Measurements from ENCODE around the gene PRKAG1. TPM values are rescaled to one million over a fixed set of nuclear protein-coding genes. Genes with fewer than 3 reads are reported as not detected.

The PRKAG1 gene
- total and polyA plus RNA-seq, 10 of the 15 experiments (the other 5 are each of a cell fraction or from before 2014, with no cell fraction given), result 44.5 to 91.6 (median 60.9) TPM

DNA sequence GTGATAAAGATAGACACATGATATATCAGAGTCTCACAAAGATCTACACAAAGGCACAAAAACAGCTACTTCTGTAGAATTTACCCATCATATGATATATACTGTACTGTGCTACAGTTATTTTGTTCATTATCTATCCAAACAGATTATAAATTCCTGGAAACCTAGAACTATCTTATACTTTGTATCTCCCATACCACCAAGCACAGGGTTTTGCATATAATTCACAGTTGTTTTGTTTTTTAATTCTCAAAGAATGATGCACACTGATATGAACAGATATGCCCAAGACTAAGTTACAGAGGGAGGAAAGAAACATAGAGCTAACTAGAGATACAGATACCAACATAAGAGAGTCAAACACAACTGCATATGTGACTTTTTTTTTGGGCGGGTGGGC is 3.4 kb downstream of the PRKAG1 start:
- DNase-seq (ENCODE audit: low read depth, low spot score) (no peak), ATAC-seq (no peak), FAIRE-seq (no peak)
- intact Hi-C loops (cut with micrococcal nuclease; ENCODE audit: unreplicated experiment), result no loop called here
- peaks cover 0 to 20% of the 10 kb centered on the region in 2 experiments; a peak in 2 of 4 replicates for H3K36me3 ChIP-seq (ENCODE audit: control insufficient read depth in 2 of 2, insufficient read depth in 2 of 2, low read length in 1 of 2)
- no peak overlapping the region for H3K4me3 ChIP-seq
- H4K20me1 ChIP-seq (ENCODE audit: control insufficient read depth, insufficient read depth), result no peaks in the 10 kb centered on the region
- in situ Hi-C loops (cut with MboI), result no loop called here
- H3K27me3 ChIP-seq (replicated peaks in 1 of 2; ENCODE audit: control insufficient read depth in 2 of 2, insufficient read depth in 2 of 2, low read length in 1 of 2), result no peaks in the 10 kb centered on the region
- SMC1A ChIA-PET (ENCODE audit: uncharacterized antibody, unreplicated experiment), result interaction anchor here (0.7 to 7.5 kb wide), 5 partner anchors 10 to 45 kb away, joined by 3 to 47 read pairs (median 6); partner anchors contain the start of gene DDN
- RAD21 ChIA-PET (ENCODE audit: unreplicated experiment), result interaction anchor here (1.2 to 5.0 kb wide), 2 partner anchors 17 to 27 kb away, joined by 4 to 62 read pairs; partner anchors contain the start of gene DDN
- TF ChIP-seq ZNF217 (IDR thresholded peaks at IDR 0.05) (no peak), GATAD2B (conservative IDR thresholded peaks at IDR 0.05; ENCODE audit: low read depth) (no peak), NFYA (IDR thresholded peaks at IDR 0.05; ENCODE audit: borderline replicate concordance, low read depth, low read length) (no peak), PML (IDR thresholded peaks at IDR 0.05; ENCODE audit: low read length) (no peak), CEBPB (IDR thresholded peaks at IDR 0.05; ENCODE audit: borderline replicate concordance in 1 of 2, low read depth in 2 of 2, low read length in 2 of 2) (no peak), ZZZ3 (IDR thresholded peaks at IDR 0.05; ENCODE audit: control insufficient read depth, insufficient read length, low read depth) (no peak), SPI1 (IDR thresholded peaks at IDR 0.05; ENCODE audit: borderline replicate concordance, insufficient read depth, low read depth, low read length) (no peak), RFX5 (IDR thresholded peaks at IDR 0.05; ENCODE audit: low read depth, low read length) (no peak), NRF1 (conservative IDR thresholded peaks at IDR 0.05; ENCODE audit: low read depth, low read length) (no peak), LARP7 (IDR thresholded peaks at IDR 0.05) (no peak), ZNF622 (IDR thresholded peaks at IDR 0.05) (no peak), MTA2 (IDR thresholded peaks at IDR 0.05; ENCODE audit: low read depth) (no peak), RCOR1 (conservative IDR thresholded peaks at IDR 0.05; ENCODE audit: low read depth, low read length) (no peak)
- TF ChIP-seq, protein P1, sequence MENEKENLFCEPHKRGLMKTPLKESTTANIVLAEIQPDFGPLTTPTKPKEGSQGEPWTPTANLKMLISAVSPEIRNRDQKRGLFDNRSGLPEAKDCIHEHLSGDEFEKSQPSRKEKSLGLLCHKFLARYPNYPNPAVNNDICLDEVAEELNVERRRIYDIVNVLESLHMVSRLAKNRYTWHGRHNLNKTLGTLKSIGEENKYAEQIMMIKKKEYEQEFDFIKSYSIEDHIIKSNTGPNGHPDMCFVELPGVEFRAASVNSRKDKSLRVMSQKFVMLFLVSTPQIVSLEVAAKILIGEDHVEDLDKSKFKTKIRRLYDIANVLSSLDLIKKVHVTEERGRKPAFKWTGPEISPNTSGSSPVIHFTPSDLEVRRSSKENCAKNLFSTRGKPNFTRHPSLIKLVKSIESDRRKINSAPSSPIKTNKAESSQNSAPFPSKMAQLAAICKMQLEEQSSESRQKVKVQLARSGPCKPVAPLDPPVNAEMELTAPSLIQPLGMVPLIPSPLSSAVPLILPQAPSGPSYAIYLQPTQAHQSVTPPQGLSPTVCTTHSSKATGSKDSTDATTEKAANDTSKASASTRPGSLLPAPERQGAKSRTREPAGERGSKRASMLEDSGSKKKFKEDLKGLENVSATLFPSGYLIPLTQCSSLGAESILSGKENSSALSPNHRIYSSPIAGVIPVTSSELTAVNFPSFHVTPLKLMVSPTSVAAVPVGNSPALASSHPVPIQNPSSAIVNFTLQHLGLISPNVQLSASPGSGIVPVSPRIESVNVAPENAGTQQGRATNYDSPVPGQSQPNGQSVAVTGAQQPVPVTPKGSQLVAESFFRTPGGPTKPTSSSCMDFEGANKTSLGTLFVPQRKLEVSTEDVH (IDR thresholded peaks at IDR 0.05; ENCODE audit: low read depth, partially characterized antibody), result no peak
- TF ChIP-seq, protein P2, sequence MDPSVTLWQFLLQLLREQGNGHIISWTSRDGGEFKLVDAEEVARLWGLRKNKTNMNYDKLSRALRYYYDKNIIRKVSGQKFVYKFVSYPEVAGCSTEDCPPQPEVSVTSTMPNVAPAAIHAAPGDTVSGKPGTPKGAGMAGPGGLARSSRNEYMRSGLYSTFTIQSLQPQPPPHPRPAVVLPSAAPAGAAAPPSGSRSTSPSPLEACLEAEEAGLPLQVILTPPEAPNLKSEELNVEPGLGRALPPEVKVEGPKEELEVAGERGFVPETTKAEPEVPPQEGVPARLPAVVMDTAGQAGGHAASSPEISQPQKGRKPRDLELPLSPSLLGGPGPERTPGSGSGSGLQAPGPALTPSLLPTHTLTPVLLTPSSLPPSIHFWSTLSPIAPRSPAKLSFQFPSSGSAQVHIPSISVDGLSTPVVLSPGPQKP (IDR thresholded peaks at IDR 0.05; ENCODE audit: low read depth, low read length), result no peak
- TF ChIP-seq, protein P3, sequence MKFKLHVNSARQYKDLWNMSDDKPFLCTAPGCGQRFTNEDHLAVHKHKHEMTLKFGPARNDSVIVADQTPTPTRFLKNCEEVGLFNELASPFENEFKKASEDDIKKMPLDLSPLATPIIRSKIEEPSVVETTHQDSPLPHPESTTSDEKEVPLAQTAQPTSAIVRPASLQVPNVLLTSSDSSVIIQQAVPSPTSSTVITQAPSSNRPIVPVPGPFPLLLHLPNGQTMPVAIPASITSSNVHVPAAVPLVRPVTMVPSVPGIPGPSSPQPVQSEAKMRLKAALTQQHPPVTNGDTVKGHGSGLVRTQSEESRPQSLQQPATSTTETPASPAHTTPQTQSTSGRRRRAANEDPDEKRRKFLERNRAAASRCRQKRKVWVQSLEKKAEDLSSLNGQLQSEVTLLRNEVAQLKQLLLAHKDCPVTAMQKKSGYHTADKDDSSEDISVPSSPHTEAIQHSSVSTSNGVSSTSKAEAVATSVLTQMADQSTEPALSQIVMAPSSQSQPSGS (IDR thresholded peaks at IDR 0.05; ENCODE audit: low read length), result no peak
- no peak overlapping the region for H3K27ac ChIP-seq (ENCODE audit: control insufficient read depth, insufficient read depth)
- H3K79me2 ChIP-seq (ENCODE audit: control insufficient read depth, insufficient read depth, low read length), result peaks cover 21% of the 10 kb centered on the region
- POLR2A ChIA-PET, result interaction anchor here (1.1 to 4.9 kb wide), 3 partner anchors 16 to 163 kb away, joined by 3 to 52 read pairs (median 4); partner anchors contain the start of gene DDN
- H3K9me3 ChIP-seq (replicated peaks; ENCODE audit: control insufficient read depth, insufficient read depth, low read length), result no peaks in the 10 kb centered on the region
- 0 out of 2 replicates have a peak, but pooled peaks cover 3% of the 10 kb centered on the region for H3K4me1 ChIP-seq (ENCODE audit: control insufficient read depth, insufficient read depth, low read length)
- CTCF ChIA-PET, result interaction anchor here (0.7 to 11.1 kb wide), 10 partner anchors 9 to 163 kb away, joined by 3 to 172 read pairs (median 6); partner anchors contain the start of genes DDN and DDX23
- no peak overlapping the region for H2AFZ ChIP-seq (ENCODE audit: control insufficient read depth, low read depth, low read length)
- BruUV-seq (replicated peaks), result no TSS peak
- H3K9ac ChIP-seq (ENCODE audit: control insufficient read depth, insufficient read depth, low read length), result no peak overlapping the region
- H3K4me2 ChIP-seq (ENCODE audit: control insufficient read depth, insufficient read depth), result no peak overlapping the region
- WGBS (ENCODE audit: insufficient coverage, insufficient replicate concordance, low lambda C conversion rate, missing lambda C conversion rate), result 94% methylated on average over 1 of the region's 1 CpG

All from GM12878 (cell line).